Activated naive CD8-positive, alpha-beta T cell treated with anti-CD3 and anti-CD28 coated beads, Interleukin-2, amount 50 U/mL, for 24 hours (primary cell): ENCODE results near the gene TPRG1L.

Experiments
- ATAC-seq: fragments of 150-1000 bp; cut with Tn5 transposase; one replicate; pipeline ENCODE4 v1.10.0; 2021
- DNase-seq: peaks from one replicate; pipeline ENCODE4 v3.0.0; 2021
- H3K27ac Mint-ChIP-seq: one replicate; pipeline ENCODE4 v1.8.0; 2021; ENCODE audit warnings: mild to moderate bottlenecking, mixed read lengths
- H3K27me3 Mint-ChIP-seq: one replicate; pipeline ENCODE4 v1.8.0; 2021; ENCODE audit warnings: mixed read lengths
- H3K36me3 Mint-ChIP-seq: one replicate; pipeline ENCODE4 v1.8.0; 2021; ENCODE audit warnings: low read depth, mixed read lengths
- H3K4me1 Mint-ChIP-seq: one replicate; pipeline ENCODE4 v1.8.0; 2021; ENCODE audit warnings: mixed read lengths
- H3K4me3 Mint-ChIP-seq: one replicate; pipeline ENCODE4 v1.8.0; 2021; ENCODE audit warnings: mild to moderate bottlenecking, moderate library complexity, mixed read lengths
- H3K9me3 Mint-ChIP-seq: one replicate; pipeline ENCODE4 v1.8.0; 2021; ENCODE audit warnings: mixed read lengths

Gene TPRG1L

DNA sequence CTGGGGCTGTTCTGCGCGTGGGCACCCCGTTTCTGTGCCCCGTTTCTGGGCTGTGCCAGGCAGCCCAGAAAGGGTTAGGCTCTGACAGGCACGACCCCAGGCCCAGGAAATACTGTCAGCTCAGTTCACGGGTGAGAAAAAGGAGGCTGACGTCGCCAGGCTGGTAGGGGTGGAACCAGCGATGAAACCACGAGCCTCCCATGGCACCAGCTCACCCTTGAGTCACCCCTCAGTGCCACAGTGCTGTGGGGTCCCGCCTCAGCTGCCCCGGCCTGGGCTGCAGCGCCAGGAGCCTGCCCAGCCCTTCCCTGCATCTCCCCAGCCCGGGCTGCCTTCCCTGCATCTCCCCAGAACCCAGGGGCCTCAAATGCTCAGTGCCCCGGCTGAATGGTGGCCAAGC lies 25.0 kb upstream of the TPRG1L start:
- DNase-seq (no peak), ATAC-seq (no peak)
- Mint-ChIP-seq H3K36me3 (no peaks in the 10 kb centered on the region), H3K9me3 (no peaks in the 10 kb centered on the region), H3K27ac (no peak overlapping the region), H3K4me1 (peaks cover 13% of the 10 kb centered on the region), H3K4me3 (no peak overlapping the region), H3K27me3 (peaks cover 1% of the 10 kb centered on the region)

DNA sequence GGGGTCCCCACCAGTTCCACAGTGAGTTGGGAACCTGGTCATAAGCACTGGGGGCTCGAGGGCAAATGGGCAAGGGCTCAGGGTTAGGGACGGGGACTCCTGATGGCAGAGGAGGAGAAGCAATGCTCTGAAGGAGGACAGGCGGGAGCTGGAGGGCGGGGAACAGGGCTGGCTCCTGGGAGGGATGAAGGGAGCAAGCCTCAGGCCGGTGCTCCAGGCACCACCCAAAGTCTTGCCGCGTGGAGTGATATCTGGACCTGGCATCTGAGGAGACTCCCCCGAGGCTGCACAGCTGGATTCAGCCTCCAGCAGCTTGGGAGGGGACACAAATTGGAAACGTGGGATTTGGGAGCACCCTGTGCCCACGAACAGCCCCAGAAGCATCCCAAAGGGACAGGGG lies 24.5 kb upstream of the TPRG1L start:
- Mint-ChIP-seq H3K27me3 (peaks cover 1% of the 10 kb centered on the region), H3K4me1 (peaks cover 13% of the 10 kb centered on the region), H3K9me3 (no peaks in the 10 kb centered on the region), H3K36me3 (no peaks in the 10 kb centered on the region), H3K4me3 (no peak overlapping the region), H3K27ac (no peak overlapping the region)
- DNase-seq: no peak
- no peak for ATAC-seq

DNA sequence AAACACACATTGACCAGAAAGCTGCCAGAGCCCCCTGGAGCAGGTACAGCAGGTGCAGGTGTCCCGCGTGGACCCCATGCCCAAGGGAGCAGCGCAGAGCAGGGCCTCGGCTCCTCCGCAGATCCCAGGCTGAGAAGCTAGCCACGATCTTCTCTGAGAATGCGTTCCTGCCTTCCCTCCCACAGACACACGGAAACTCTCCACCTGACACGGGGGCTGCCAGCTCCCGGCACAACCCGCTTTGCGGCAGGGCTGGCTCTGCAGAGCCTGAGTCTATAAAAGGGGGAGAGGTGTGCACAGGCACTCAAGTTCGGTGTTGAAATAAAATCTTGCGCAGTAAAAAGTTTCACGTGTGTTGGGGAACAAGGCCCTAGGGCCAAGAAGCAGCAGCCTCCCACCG lies 23.1 kb upstream of the TPRG1L start:
- Mint-ChIP-seq H3K4me1 (peaks cover 13% of the 10 kb centered on the region), H3K9me3 (no peaks in the 10 kb centered on the region), H3K27me3 (peaks cover 1% of the 10 kb centered on the region), H3K36me3 (no peaks in the 10 kb centered on the region), H3K27ac (no peak overlapping the region), H3K4me3 (no peak overlapping the region)
- DNase-seq (no peak), ATAC-seq (no peak)

DNA sequence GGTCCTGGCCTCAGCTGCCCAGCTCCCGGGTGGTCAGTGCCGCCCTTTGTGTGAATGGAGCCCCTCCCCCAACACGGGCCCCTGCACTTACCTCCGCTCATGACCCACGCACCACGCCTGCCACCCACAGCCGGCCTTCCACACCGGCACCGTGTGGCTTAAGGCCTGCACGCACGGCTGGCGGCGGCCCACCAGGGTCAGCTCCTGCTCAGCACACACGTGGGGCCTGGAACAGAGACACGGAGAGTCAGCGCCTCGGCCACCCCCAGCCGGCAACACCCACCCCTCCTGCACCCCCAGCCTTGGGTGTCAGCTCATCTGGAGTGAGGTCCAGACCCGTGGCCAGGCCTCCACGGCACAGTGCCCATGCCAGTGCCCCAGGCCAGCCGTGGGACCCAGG lies 22.4 kb upstream of the TPRG1L start:
- Mint-ChIP-seq H3K27me3 (peaks cover 1% of the 10 kb centered on the region), H3K4me3 (no peak overlapping the region), H3K36me3 (no peaks in the 10 kb centered on the region), H3K4me1 (peaks cover 10% of the 10 kb centered on the region), H3K9me3 (no peaks in the 10 kb centered on the region), H3K27ac (no peak overlapping the region)
- DNase-seq (no peak), ATAC-seq (no peak)

DNA sequence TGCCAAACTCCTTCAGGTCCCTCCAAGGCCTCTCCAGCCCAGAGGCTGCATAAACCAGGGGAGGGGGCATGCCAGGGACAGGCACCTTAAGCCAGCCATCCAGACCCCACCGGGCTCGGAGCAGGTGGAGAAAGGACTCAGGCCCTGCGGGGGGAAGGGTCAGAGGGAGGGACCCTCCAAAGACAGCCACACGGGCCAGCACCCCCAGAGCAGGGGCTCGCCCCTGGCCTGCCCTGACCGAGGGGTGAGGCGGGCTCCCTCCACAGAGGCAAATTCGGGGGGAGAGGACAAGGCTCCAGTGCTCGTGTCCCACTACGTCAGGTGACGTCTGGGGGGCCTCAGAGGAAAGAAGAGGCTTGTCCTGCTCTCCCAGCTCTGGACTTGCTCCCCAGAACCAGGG lies 21.7 kb upstream of the TPRG1L start:
- Mint-ChIP-seq H3K4me1 (peaks cover 3% of the 10 kb centered on the region), H3K9me3 (no peaks in the 10 kb centered on the region), H3K36me3 (no peaks in the 10 kb centered on the region), H3K27ac (no peak overlapping the region), H3K27me3 (no peaks in the 10 kb centered on the region), H3K4me3 (no peak overlapping the region)
- DNase-seq (no peak), ATAC-seq (no peak)

DNA sequence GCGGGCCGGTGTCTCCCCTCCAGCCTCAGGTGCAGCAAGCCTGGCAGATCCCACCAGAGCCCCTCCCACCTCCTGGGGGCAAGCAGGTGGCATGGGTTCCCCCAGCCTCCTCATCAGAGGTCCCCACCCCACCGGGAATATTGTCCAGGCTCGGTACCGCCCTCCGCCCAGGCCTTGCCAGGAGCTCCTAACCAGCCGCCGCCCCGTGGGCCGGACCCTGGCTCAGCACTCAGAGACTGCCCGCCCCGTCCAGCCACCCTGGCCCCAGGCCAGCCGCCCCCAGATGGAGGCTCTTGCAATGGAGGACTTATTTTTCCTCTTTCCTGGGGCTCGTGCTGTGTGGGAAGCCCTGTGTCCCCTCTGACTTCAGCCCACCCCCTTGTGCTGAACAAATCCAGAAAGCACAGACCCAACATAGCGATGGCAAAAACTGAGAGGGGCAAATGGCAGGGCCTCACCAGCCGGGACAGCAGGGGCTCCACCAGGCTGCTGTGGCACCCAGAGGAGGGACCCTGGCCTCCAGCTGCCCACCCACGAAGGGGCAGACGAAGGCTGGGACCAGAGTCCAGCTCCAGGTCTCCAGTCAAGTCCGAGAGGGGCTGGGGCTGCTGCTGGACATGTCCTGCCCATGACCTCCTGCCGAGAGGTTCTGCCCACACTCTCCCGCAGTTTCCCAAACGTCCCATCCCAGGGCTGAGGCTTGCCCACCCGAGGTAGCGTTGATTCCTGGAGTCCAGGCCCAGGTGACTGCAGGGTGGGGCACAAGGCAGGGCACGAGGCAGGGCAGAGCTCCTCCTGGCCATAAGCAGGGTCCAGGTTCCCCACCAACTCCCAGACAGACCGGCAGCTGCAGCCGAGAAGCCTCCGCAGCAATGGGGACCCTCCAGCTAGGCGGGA lies 21.0 kb upstream of the TPRG1L start:
- H3K4me1 Mint-ChIP-seq: no peaks in the 10 kb centered on the region
- H3K4me3 Mint-ChIP-seq: no peak overlapping the region
- H3K27me3 Mint-ChIP-seq: no peaks in the 10 kb centered on the region
- H3K36me3 Mint-ChIP-seq: no peaks in the 10 kb centered on the region
- no peak for ATAC-seq
- no peak overlapping the region for H3K27ac Mint-ChIP-seq
- H3K9me3 Mint-ChIP-seq: no peaks in the 10 kb centered on the region
- DNase-seq: no peak

DNA sequence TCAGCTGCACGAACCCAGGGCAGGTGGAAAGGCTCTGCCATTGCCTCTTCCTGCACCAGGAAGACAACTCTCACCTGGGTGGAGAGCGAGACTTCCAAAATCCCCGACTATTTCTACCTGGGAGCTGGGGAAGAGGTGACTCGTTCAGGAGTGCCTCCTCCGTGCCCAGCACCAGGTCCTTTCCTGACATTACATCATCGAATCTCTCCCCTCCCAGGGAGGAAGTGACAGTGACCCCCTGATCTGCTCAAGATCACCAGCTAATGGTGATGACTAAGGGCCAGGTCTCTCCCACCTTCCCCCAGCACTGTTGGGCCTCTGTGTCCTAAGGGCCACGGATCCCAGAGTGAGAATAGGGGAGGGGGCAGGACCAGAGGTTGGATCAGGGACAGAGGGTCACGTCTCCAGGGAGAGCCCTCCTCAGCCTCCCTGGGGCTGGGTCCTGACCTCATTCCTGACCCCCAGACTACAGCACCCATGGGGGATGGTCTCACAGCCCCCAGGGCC lies 20.3 kb upstream of the TPRG1L start:
- no peak overlapping the region for H3K27ac Mint-ChIP-seq
- DNase-seq: no peak
- H3K4me3 Mint-ChIP-seq: no peak overlapping the region
- H3K36me3 Mint-ChIP-seq: no peaks in the 10 kb centered on the region
- no peaks in the 10 kb centered on the region for H3K9me3 Mint-ChIP-seq
- peaks cover 3% of the 10 kb centered on the region for H3K27me3 Mint-ChIP-seq
- H3K4me1 Mint-ChIP-seq: no peaks in the 10 kb centered on the region
- ATAC-seq: no peak

DNA sequence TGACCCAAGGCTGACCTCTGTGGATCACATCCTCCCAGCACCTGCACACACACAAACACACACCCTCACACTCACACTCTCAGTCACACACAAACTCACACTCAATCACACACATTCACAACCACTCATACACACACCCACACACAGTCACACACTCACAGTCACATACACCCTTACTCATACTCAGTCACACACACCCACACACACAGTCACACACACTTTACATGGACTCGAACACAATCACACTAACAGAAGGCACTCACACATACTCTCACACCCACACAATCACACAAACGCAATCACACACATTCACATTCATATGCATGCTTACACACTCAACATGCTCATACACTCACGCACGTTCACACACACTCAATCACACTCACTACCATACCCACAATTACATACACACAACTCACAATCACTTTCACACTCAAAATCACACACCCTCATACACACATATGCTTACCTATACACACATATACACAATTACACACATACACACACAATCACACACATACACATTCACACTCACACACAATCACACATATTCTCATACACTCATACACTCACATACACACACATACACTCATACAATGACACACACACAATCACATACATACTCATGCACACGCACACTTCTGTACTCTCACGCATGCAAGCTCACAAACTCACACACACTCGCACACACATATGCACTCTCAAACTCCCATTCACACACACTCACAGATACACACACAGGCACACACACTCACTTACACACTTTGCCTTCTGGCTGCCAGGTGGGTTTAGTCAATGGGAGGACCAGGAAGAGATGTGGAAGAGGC lies 19.6 kb upstream of the TPRG1L start:
- H3K36me3 Mint-ChIP-seq: no peaks in the 10 kb centered on the region
- no peaks in the 10 kb centered on the region for H3K9me3 Mint-ChIP-seq
- no peak for ATAC-seq
- DNase-seq: no peak
- no peak overlapping the region for H3K4me3 Mint-ChIP-seq
- H3K4me1 Mint-ChIP-seq: no peaks in the 10 kb centered on the region
- no peak overlapping the region for H3K27ac Mint-ChIP-seq
- peaks cover 3% of the 10 kb centered on the region for H3K27me3 Mint-ChIP-seq

DNA sequence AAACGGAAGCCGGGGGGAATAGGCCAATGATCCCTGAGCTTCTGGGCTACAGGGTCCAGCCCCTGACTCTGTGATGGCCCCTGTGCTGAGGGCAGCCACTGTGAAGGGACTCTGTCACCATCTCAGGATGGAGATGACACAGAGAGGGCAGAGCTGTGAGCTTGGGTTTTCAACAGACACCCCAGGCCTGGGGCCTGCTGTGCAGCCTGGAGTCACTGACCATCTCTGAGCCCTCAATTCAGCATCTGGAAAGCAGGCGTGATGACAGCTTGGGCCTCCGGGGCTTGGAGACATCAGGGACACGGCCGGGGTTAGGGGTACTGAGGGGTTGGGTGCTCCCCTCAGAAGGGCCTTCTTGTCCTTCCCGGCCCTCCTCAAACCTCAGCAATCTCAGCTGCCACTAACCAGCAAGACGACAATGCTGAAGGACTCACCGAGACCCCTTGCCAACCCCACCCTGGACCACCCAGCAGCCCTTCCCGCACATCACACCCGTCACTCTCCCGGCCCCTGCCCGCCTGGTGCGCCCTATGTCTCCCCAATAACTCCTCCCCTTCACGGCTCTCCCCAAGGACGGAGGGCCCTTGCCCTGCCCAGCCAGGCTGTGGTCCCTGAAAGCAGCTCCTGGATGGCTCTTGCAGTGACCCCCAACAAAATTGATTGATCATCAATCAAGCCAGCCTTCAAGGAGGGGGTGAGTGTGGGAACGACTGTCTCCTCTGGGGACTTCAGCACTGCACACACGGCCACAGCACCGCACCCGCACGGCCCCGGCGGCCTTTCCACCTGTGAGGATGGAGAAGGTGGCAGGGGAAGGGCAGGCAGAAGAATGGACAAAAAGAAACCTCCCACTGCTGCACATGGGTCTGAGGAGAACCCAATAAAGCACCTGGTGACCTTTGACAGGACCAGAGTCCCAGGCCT lies 17.8 kb upstream of the TPRG1L start:
- no peak for DNase-seq
- peaks cover 11% of the 10 kb centered on the region for H3K27me3 Mint-ChIP-seq
- no peaks in the 10 kb centered on the region for H3K9me3 Mint-ChIP-seq
- H3K4me1 Mint-ChIP-seq: peaks cover 4% of the 10 kb centered on the region
- no peak for ATAC-seq
- no peak overlapping the region for H3K27ac Mint-ChIP-seq
- no peak overlapping the region for H3K4me3 Mint-ChIP-seq
- no peaks in the 10 kb centered on the region for H3K36me3 Mint-ChIP-seq

DNA sequence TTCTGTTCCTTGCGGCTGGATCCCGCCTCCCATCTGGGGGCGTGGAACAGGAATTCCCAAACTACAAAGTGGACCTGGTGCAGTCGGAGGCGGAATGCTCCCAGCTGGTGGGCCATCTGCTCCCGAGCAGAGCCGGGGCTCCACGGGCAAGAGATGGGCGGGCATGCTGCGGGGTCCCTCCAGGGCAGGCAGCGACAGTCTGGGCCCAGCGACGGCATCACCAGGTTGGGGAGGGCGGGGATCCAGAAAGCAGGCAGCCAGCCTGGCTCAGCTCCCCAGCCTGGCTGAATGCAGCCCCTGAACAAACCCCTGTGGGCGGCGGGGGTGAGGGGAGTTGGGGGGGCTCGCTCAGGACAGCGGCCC lies 17.1 kb upstream of the TPRG1L start:
- H3K9me3 Mint-ChIP-seq: no peaks in the 10 kb centered on the region

DNA sequence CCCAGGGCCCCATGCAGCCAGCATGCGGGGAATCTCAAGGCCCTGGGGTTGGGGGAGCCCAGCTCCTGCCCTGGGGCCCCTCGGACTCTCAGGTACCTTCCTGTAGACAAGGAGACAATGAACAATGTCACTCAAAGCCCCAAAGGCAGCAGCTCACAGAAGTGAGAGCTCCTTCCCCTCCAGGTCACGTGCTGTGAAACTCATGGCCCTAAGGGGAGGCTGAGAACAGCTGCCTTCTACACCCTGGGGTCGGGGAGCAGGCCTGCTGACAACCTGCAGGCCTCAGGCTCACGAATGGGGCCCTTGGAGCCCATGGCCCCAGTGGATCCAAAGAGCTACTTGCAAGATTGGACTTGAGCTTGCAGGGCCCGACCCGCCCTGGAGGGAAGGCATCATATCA lies 16.7 kb upstream of the TPRG1L start:
- H3K4me3 Mint-ChIP-seq: no peak overlapping the region
- no peaks in the 10 kb centered on the region for H3K9me3 Mint-ChIP-seq
- no peak overlapping the region for H3K27ac Mint-ChIP-seq
- no peak for DNase-seq
- H3K36me3 Mint-ChIP-seq: no peaks in the 10 kb centered on the region
- peaks cover 13% of the 10 kb centered on the region for H3K27me3 Mint-ChIP-seq
- H3K4me1 Mint-ChIP-seq: peaks cover 4% of the 10 kb centered on the region
- no peak for ATAC-seq

More for the DNA sequence above, 17.1 kb upstream of the TPRG1L start:
- Mint-ChIP-seq H3K4me3 (no peak overlapping the region), H3K36me3 (no peaks in the 10 kb centered on the region), H3K27me3 (peaks cover 13% of the 10 kb centered on the region), H3K4me1 (peaks cover 4% of the 10 kb centered on the region), H3K27ac (no peak overlapping the region)
- DNase-seq: no peak
- no peak for ATAC-seq

DNA sequence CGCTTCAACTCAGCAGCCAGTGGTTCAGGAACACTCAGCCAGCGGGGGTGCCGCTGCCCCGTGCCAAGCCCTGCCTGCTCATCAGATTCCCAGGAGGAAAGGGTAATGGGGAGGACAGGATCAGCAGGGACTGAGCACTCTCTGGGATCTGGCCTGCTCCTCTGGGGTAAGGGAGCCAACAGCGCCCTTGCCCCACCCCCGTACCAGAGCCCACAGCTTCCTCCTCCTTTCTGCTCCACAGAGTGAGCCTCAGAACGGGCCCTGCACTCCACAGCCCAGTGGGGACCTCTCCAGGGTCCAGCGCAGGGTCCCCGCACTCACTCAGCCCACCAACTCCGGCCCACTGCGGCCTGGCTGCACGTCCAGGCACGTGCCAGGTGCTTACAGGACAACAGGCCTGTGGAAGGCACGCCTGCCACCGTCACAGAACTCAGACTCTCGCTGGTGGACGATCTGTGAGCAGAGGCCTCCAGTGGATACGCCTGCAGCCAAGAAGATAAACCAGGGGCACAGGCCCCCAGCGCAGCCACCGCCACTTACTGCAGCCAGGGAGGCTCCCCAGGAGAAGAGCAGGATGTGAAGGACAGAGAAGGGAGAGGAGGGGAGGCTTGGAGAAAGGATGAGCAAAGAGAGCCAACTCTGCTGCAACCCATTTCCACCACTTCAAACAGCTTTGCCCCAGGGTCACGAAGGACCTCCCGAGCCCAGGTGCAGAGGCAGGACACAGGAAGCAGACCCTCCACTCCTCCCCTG lies 15.6 kb upstream of the TPRG1L start:
- no peak overlapping the region for H3K4me3 Mint-ChIP-seq
- H3K27ac Mint-ChIP-seq: no peak overlapping the region
- ATAC-seq (no peak), DNase-seq (no peak)
- peaks cover 4% of the 10 kb centered on the region for H3K4me1 Mint-ChIP-seq
- no peaks in the 10 kb centered on the region for H3K9me3 Mint-ChIP-seq
- H3K36me3 Mint-ChIP-seq: no peaks in the 10 kb centered on the region
- H3K27me3 Mint-ChIP-seq: peaks cover 13% of the 10 kb centered on the region

DNA sequence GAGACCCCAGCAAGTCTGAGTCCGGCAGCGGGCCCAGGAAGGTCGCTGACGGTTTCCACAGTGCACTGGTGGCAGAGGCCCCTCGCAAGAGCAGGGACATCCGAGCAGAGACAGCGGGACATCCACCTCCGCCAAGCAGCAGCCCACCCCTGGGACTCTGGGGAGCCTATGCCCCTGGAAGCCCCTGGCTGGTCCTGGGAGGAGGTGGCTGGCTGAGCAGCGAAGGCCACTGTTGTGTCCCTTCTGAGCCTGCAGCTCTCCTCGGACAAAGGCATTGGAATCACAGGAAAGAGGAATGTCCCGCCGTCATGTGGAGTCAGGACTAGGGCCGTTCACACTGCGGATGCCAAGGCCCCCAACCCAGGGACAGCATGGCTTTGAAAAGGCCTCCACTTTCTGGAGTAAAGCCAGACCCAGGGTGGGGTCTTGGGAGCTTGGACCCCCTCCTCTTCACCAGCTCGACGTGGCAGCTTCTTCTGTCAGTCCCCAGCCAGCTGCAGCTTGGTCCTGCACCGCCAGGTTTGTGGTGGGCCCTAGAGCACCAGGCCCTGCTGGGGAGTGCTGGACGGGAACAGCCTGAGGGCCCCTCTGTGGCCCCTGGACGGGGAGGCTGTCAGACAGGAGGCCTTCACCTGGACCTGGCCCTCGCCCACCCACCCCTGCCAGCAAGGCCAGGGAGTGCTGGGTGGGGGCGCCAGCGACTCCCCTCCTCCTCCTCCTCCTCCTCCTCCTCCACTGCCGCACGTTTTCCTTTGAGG lies 14.9 kb upstream of the TPRG1L start:
- DNase-seq: no peak
- H3K9me3 Mint-ChIP-seq: no peaks in the 10 kb centered on the region
- H3K4me1 Mint-ChIP-seq: peaks cover 4% of the 10 kb centered on the region
- H3K4me3 Mint-ChIP-seq: no peak overlapping the region
- H3K27me3 Mint-ChIP-seq: peaks cover 13% of the 10 kb centered on the region
- ATAC-seq: no peak
- no peak overlapping the region for H3K27ac Mint-ChIP-seq
- H3K36me3 Mint-ChIP-seq: no peaks in the 10 kb centered on the region
